Measurements from ENCODE around the gene GSS.

DNA sequence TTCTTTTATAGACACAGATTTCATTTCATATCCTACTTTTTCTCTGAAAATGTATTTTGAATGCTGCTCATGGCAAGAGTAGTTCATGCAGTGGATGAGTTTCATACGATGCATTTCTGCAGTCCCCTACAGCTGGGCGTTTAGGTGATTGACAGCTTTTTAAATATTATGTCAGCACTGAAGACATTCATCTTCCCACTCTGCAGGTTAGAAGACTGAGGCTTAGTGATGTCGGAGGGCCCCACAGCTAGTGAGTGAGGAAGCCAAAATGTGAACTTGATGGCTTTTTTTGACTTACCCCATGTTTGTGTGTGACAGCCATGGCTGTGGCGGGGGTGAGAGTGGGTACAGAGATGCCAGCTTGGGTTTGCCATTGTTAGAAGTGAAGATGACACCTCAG is 33.5 kb upstream of the GSS start:
- TF ChIP-seq CEBPB (IDR thresholded peaks at IDR 0.05; ENCODE audit: low read depth, low read length): no peak
- TF ChIP-seq TCF12 (IDR thresholded peaks at IDR 0.05; ENCODE audit: low read depth, low read length): no peak
- no peak for TF ChIP-seq TAF1 (IDR thresholded peaks at IDR 0.05; ENCODE audit: low read depth, low read length)
- TF ChIP-seq RAD21 (IDR thresholded peaks at IDR 0.05 in 1 of 2, conservative IDR thresholded peaks at IDR 0.05 in 1 of 2; ENCODE audit: low read depth in 2 of 2, low read length in 2 of 2): no peak
- TF ChIP-seq, protein P1, sequence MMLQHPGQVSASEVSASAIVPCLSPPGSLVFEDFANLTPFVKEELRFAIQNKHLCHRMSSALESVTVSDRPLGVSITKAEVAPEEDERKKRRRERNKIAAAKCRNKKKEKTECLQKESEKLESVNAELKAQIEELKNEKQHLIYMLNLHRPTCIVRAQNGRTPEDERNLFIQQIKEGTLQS (IDR thresholded peaks at IDR 0.05; ENCODE audit: insufficient read depth, low read depth, low read length): no peak
- TF ChIP-seq, protein P2, sequence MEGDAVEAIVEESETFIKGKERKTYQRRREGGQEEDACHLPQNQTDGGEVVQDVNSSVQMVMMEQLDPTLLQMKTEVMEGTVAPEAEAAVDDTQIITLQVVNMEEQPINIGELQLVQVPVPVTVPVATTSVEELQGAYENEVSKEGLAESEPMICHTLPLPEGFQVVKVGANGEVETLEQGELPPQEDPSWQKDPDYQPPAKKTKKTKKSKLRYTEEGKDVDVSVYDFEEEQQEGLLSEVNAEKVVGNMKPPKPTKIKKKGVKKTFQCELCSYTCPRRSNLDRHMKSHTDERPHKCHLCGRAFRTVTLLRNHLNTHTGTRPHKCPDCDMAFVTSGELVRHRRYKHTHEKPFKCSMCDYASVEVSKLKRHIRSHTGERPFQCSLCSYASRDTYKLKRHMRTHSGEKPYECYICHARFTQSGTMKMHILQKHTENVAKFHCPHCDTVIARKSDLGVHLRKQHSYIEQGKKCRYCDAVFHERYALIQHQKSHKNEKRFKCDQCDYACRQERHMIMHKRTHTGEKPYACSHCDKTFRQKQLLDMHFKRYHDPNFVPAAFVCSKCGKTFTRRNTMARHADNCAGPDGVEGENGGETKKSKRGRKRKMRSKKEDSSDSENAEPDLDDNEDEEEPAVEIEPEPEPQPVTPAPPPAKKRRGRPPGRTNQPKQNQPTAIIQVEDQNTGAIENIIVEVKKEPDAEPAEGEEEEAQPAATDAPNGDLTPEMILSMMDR (IDR thresholded peaks at IDR 0.05; ENCODE audit: control extremely low read depth in 1 of 3, insufficient read depth in 1 of 3, low read depth in 1 of 3, low read length in 3 of 3): no peak
- TF ChIP-seq GABPA (IDR thresholded peaks at IDR 0.05; ENCODE audit: borderline replicate concordance, insufficient read depth, low read length): no peak
- no peak for TF ChIP-seq NRF1 (IDR thresholded peaks at IDR 0.05; ENCODE audit: low read depth, low read length)
- no peak for TF ChIP-seq EZH2 (IDR thresholded peaks at IDR 0.05; ENCODE audit: low read depth, low read length, severe bottlenecking)

Measured in H1 (cell line).